Fibroblast of lung (primary cell): ENCODE measurements around the gene AMOTL2. TPM values are rescaled to one million over a fixed set of nuclear protein-coding genes. Genes with fewer than 3 reads are reported as not detected.
A peak's percentile ranks its signal among the peaks of the same experiment; 100 is the strongest.

Experiments used
- DNase-seq, 2 donors: peaks; one replicate each; pipeline versions ENCODE4 v3.0.0 to v3.0.0-alpha.2; 2010; ENCODE audit warnings: low read depth in 2 of 2
- H2AFZ ChIP-seq: 2 replicates; pipeline ENCODE4 v1.5.1; 2012; ENCODE audit warnings: low read length, control low read depth, inconsistent platforms
- H3K27ac ChIP-seq: 2 replicates; pipeline ENCODE4 v1.5.1; 2011; ENCODE audit warnings: low read length, control low read depth; ENCODE audit not compliant: insufficient read depth
- H3K27me3 ChIP-seq: 2 replicates; pipeline ENCODE4 v1.5.1; 2011; ENCODE audit warnings: mild to moderate bottlenecking, low read length; ENCODE audit not compliant: control insufficient read depth, insufficient read depth
- H3K36me3 ChIP-seq: 2 replicates; pipeline ENCODE4 v1.5.1; 2011; ENCODE audit warnings: low read length; ENCODE audit not compliant: control insufficient read depth, insufficient read depth
- H3K4me1 ChIP-seq: 2 replicates; pipeline ENCODE4 v1.5.1; 2011; ENCODE audit warnings: low read length; ENCODE audit not compliant: control insufficient read depth, insufficient read depth; ENCODE audit errors: extremely low read depth
- H3K4me2 ChIP-seq: 2 replicates; pipeline ENCODE4 v1.5.1; 2011; ENCODE audit warnings: low read length, control low read depth; ENCODE audit not compliant: insufficient read depth; ENCODE audit errors: extremely low read depth
- H3K4me3 ChIP-seq, 4 experiments: fragments of 200-600 bp in 1 of 4; sonication (generic) in 1 of 4; replicated peaks in 1 of 4; 2 replicates each; pipeline ENCODE4 v1.5.1; 2011 to 2016; ENCODE audit warnings: low read length in 4 of 4, low read depth in 3 of 4, mild to moderate bottlenecking in 3 of 4, control low read depth in 2 of 4, inconsistent platforms in 1 of 4, mixed read lengths in 1 of 4; ENCODE audit not compliant: insufficient read depth in 1 of 4; ENCODE audit errors: control extremely low read depth in 1 of 4
- H3K79me2 ChIP-seq: 2 replicates; pipeline ENCODE4 v1.5.1; 2012; ENCODE audit warnings: mild to moderate bottlenecking, low read length, inconsistent platforms; ENCODE audit not compliant: control insufficient read depth, insufficient read depth
- H3K9ac ChIP-seq: 2 replicates; pipeline ENCODE4 v1.5.1; 2011; ENCODE audit warnings: mild to moderate bottlenecking, low read length, control low read depth; ENCODE audit not compliant: insufficient read depth
- H3K9me3 ChIP-seq: 2 replicates; pipeline ENCODE4 v1.5.1; 2012; ENCODE audit warnings: low read depth, low read length; ENCODE audit not compliant: control insufficient read depth, insufficient read depth
- H4K20me1 ChIP-seq: 2 replicates; pipeline ENCODE4 v1.5.1; 2011; ENCODE audit warnings: low read length; ENCODE audit not compliant: control insufficient read depth, insufficient read depth; ENCODE audit errors: extremely low read depth
- CTCF ChIP-seq, 2 donors: IDR thresholded peaks in 1 of 2; conservative IDR thresholded peaks in 1 of 2; 1 replicate in 1 of 2; 2 replicates in 1 of 2; pipeline ENCODE4 v1.5.1; 2011 to 2012; ENCODE audit warnings: low read length in 2 of 2, control low read depth in 1 of 2, inconsistent platforms in 1 of 2, low read depth in 1 of 2, mild to moderate bottlenecking in 1 of 2
- EZH2 ChIP-seq: IDR thresholded peaks from 2 replicates; pipeline ENCODE4 v1.5.1; 2012; ENCODE audit warnings: low read length, control low read depth, mild to moderate bottlenecking; ENCODE audit errors: missing control alignments
- polyA plus RNA-seq, 2 donors: library from polyadenylated mRNA; depleted of rRNA in 1 of 2; stranded (reverse) in 1 of 2; unstranded in 1 of 2; fragments of >200 nt; gene quantifications; 2 replicates each; pipeline ENCODE4 v1.2.1, GENCODE V29; 2011 to 2012; ENCODE audit warnings: missing spikeins in 1 of 2
- total RNA-seq: library from RNA; depleted of rRNA; stranded (reverse); fragments of >200 nt; gene quantifications from 2 replicates; pipeline ENCODE4 v1.2.1, GENCODE V29; 2014

AMOTL2 gene
- total and polyA plus RNA-seq, 2 donors (not counting 1 experiment from before 2014, with no cell fraction given), result 74.6 to 97.0 TPM

DNA sequence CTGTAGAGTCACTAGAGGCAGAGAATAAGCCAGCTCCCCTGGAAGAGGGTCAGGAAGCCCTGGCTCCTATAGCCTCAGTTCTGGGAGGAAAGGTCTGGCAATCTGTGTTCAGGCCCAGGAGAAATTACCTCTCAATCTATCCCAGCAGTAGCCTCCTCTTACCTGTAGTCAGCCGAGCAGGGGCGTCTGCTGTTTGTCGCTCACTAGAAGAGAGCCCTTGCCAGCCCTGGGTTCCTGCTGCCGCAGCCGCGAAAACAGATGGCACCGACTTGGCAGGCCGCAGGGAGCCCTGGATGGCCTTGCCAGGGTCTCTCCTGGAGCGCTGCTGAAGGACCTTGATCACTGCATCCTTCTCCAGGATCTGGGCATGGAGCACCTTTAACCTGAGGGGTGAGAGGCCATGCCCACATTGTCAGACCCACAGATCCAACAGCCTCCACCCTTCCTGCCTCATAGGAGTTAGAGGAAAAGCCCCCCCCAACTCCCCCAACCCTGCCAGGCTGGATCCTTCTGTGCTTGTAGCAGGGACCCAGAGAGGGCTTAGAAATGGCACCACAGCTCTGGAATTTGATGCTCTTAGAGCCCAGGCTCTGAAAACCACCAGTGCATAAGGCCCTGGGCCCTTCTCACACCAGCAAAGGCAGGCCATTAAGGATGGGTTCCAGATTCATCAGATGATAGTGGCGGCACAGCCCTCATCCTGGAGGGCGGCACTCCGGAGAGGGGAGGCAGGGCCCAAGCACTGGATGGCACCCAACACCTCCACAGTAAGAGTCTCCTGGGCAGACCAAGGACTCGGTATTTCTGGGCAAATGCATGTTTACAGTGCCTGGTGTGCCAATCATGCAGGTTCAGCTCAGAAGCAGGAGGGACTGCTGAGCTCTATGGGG, 14.9 kb downstream of the AMOTL2 start:
- no peaks in the 10 kb centered on the region for H4K20me1 ChIP-seq
- H3K27ac ChIP-seq, result peak overlapping the region; percentile 94
- peaks cover 75% of the 10 kb centered on the region for H3K36me3 ChIP-seq
- peaks cover 57% of the 10 kb centered on the region for H3K79me2 ChIP-seq
- H2AFZ ChIP-seq, result no peak overlapping the region
- H3K9ac ChIP-seq, result no peak overlapping the region
- TF ChIP-seq EZH2, result no peak
- TF ChIP-seq CTCF (conservative IDR thresholded peaks at IDR 0.05 in 1 of 2, IDR thresholded peaks at IDR 0.05 in 1 of 2; ENCODE audit: low read depth in 1 of 2, low read length in 2 of 2), result no peak
- DNase-seq, result no peak
- H3K4me3 ChIP-seq, result no peak overlapping the region
- no peaks in the 10 kb centered on the region for H3K27me3 ChIP-seq
- H3K4me1 ChIP-seq, result peaks cover 79% of the 10 kb centered on the region
- H3K9me3 ChIP-seq, result no peaks in the 10 kb centered on the region
- no peak overlapping the region for H3K4me2 ChIP-seq

- peak overlapping the region; percentile 94 for H3K27ac ChIP-seq
- H3K79me2 ChIP-seq, result peaks cover 49% of the 10 kb centered on the region
- no peaks in the 10 kb centered on the region for H3K27me3 ChIP-seq
- no peaks in the 10 kb centered on the region for H3K9me3 ChIP-seq
- peaks cover 72% of the 10 kb centered on the region for H3K36me3 ChIP-seq
- peaks cover 74% of the 10 kb centered on the region for H3K4me1 ChIP-seq
- H3K4me2 ChIP-seq, result peak overlapping the region; percentile 86
- peak overlapping the region in 1 of 4 experiments; percentile 1 for H3K4me3 ChIP-seq
- no peak overlapping the region for H2AFZ ChIP-seq
- peak; percentile 23 to 42 for TF ChIP-seq CTCF (conservative IDR thresholded peaks at IDR 0.05 in 1 of 2, IDR thresholded peaks at IDR 0.05 in 1 of 2; ENCODE audit: low read depth in 1 of 2, low read length in 2 of 2)
- no peak for TF ChIP-seq EZH2
- DNase-seq, result peak; percentile 96 to 99
- H4K20me1 ChIP-seq, result no peaks in the 10 kb centered on the region
- H3K9ac ChIP-seq, result peak overlapping the region; percentile 50
Measured at GRCh38 chr3:134357914-134358811, 16.1 kb downstream of the AMOTL2 start.
